ENCODE results near the gene CBX4. TPM values are rescaled to one million over a fixed set of nuclear protein-coding genes. Genes with fewer than 3 reads are reported as not detected.

Gene CBX4
- total and polyA plus RNA-seq, 10 of the 15 experiments (the other 5 are each of a cell fraction or from before 2014, with no cell fraction given) = 0.69 to 24.6 (median 4.2) TPM

- no peak overlapping the region for H2AFZ ChIP-seq (ENCODE audit: control insufficient read depth, low read depth, low read length)
- RAD21 ChIA-PET (ENCODE audit: unreplicated experiment) = no interaction called here
These were observed 44.0 kb upstream of the CBX4 start for GRCh38 chr17:79883202-79883601.

More at GRCh38 chr17:79883202-79883601, 44.0 kb upstream of the CBX4 start:
- in situ Hi-C loops (cut with MboI) = no loop called here
- H3K4me3 ChIP-seq = no peak overlapping the region
- no peak overlapping the region for H3K27ac ChIP-seq (ENCODE audit: control insufficient read depth, insufficient read depth)
- POLR2A ChIA-PET = no interaction called here
- SMC1A ChIA-PET (ENCODE audit: uncharacterized antibody, unreplicated experiment) = no interaction called here
- H3K36me3 ChIP-seq (ENCODE audit: control insufficient read depth in 2 of 2, insufficient read depth in 2 of 2, low read length in 1 of 2) = no peaks in the 10 kb centered on the region
- DNase-seq (ENCODE audit: low read depth, low spot score) = no peak
- no peaks in the 10 kb centered on the region for H4K20me1 ChIP-seq (ENCODE audit: control insufficient read depth, insufficient read depth)
- no peak overlapping the region for H3K4me2 ChIP-seq (ENCODE audit: control insufficient read depth, insufficient read depth)
- FAIRE-seq = no peak
- BruUV-seq (replicated peaks) = no TSS peak
- CTCF ChIA-PET = no interaction called here
- no peaks in the 10 kb centered on the region for H3K4me1 ChIP-seq (ENCODE audit: control insufficient read depth, insufficient read depth, low read length)
- no peak for TF ChIP-seq SUZ12 (IDR thresholded peaks at IDR 0.05; ENCODE audit: unreplicated experiment)
- no peak for TF ChIP-seq CUX1 (IDR thresholded peaks at IDR 0.05; ENCODE audit: insufficient replicate concordance, low read depth, low read length)
- no peak for TF ChIP-seq KAT2A (conservative IDR thresholded peaks at IDR 0.05; ENCODE audit: control insufficient read depth, low read depth, low read length)
- no peak for TF ChIP-seq ATF7 (IDR thresholded peaks at IDR 0.05; ENCODE audit: low read depth)
- no peak for TF ChIP-seq KLF5 (IDR thresholded peaks at IDR 0.05; ENCODE audit: partially characterized antibody)
- TF ChIP-seq BACH1 (IDR thresholded peaks at IDR 0.05; ENCODE audit: borderline replicate concordance) = no peak
- TF ChIP-seq ZBED1 (IDR thresholded peaks at IDR 0.05; ENCODE audit: borderline replicate concordance) = no peak
- TF ChIP-seq RBBP5 (conservative IDR thresholded peaks at IDR 0.05) = no peak
- TF ChIP-seq HSF1 (IDR thresholded peaks at IDR 0.05; ENCODE audit: low read depth, low read length) = no peak
- TF ChIP-seq GATAD2B (conservative IDR thresholded peaks at IDR 0.05; ENCODE audit: low read depth) = no peak
- no peak for TF ChIP-seq YY1 (IDR thresholded peaks at IDR 0.05; ENCODE audit: low read depth, low read length)
- no peak for TF ChIP-seq SMC3 (IDR thresholded peaks at IDR 0.05; ENCODE audit: borderline replicate concordance, low read length)
- no peak for TF ChIP-seq SMARCA5 (IDR thresholded peaks at IDR 0.05)
- TF ChIP-seq HCFC1 (IDR thresholded peaks at IDR 0.05; ENCODE audit: low read length) = no peak
- no peak for TF ChIP-seq NFYB (IDR thresholded peaks at IDR 0.05; ENCODE audit: insufficient read depth, low read depth, low read length)
- TF ChIP-seq RAD21 (IDR thresholded peaks at IDR 0.05; ENCODE audit: insufficient read depth, low read depth, low read length) = no peak
- TF ChIP-seq SMAD1 (IDR thresholded peaks at IDR 0.05; ENCODE audit: low read depth, partially characterized antibody) = no peak
- no peak for TF ChIP-seq NR2C2 (IDR thresholded peaks at IDR 0.05; ENCODE audit: borderline replicate concordance, control insufficient read depth, insufficient read length, low read depth)
- no peak for TF ChIP-seq POLR2AphosphoS2 (IDR thresholded peaks at IDR 0.05; ENCODE audit: low read depth, low read length)
- TF ChIP-seq MYB (IDR thresholded peaks at IDR 0.05; ENCODE audit: borderline replicate concordance, low read depth, low read length) = no peak
- intact Hi-C loops (cut with micrococcal nuclease; ENCODE audit: unreplicated experiment) = no loop called here
- no peak overlapping the region for H3K9ac ChIP-seq (ENCODE audit: control insufficient read depth, insufficient read depth, low read length)
- no peak for ATAC-seq
- WGBS (ENCODE audit: insufficient coverage, insufficient replicate concordance, low lambda C conversion rate, missing lambda C conversion rate) = 57% methylated on average over 7 of the region's 7 CpGs
- no peaks in the 10 kb centered on the region for H3K9me3 ChIP-seq (replicated peaks; ENCODE audit: control insufficient read depth, insufficient read depth, low read length)
- no peaks in the 10 kb centered on the region; a peak in 1 of 4 replicates for H3K27me3 ChIP-seq (replicated peaks in 1 of 2; ENCODE audit: control insufficient read depth in 2 of 2, insufficient read depth in 2 of 2, low read length in 1 of 2)
- H3K79me2 ChIP-seq (ENCODE audit: control insufficient read depth, insufficient read depth, low read length) = no peaks in the 10 kb centered on the region
